H9 (cell line): ENCODE measurements around the gene NFIX. TPM values are rescaled to one million over a fixed set of nuclear protein-coding genes. Genes with fewer than 3 reads are reported as not detected.

Experiments used
- DNase-seq: peaks from one replicate; pipeline ENCODE4 v3.0.0-alpha.2; 2017
- H2AFZ ChIP-seq: one replicate; pipeline ENCODE4 v1.6.1; 2013; ENCODE audit warnings: mild to moderate bottlenecking, low read length, control low read depth, moderate library complexity
- H2AK5ac ChIP-seq: 2 replicates; pipeline ENCODE4 v1.6.1; 2013; ENCODE audit warnings: low read length, control low read depth, mixed read lengths; ENCODE audit not compliant: insufficient read length
- H2BK120ac ChIP-seq: one replicate; pipeline ENCODE4 v1.6.1; 2013; ENCODE audit warnings: low read depth, mild to moderate bottlenecking, low read length, control low read depth, inconsistent platforms; ENCODE audit not compliant: poor library complexity, severe bottlenecking
- H2BK12ac ChIP-seq: 2 replicates; pipeline ENCODE4 v1.6.1; 2013; ENCODE audit warnings: low read length, control low read depth, mixed read lengths, low read depth; ENCODE audit not compliant: insufficient read length
- H2BK15ac ChIP-seq: 2 replicates; pipeline ENCODE4 v1.6.1; 2013; ENCODE audit warnings: low read depth, low read length, control low read depth
- H2BK20ac ChIP-seq: one replicate; pipeline ENCODE4 v1.6.1; 2013; ENCODE audit warnings: low read depth, mild to moderate bottlenecking, low read length, control low read depth, inconsistent platforms; ENCODE audit not compliant: poor library complexity, severe bottlenecking
- H2BK5ac ChIP-seq: 2 replicates; pipeline ENCODE4 v1.6.1; 2013; ENCODE audit warnings: low read length, control low read depth, mixed read lengths; ENCODE audit not compliant: insufficient read length
- H3K14ac ChIP-seq: 2 replicates; pipeline ENCODE4 v1.6.1; 2013; ENCODE audit warnings: low read length, control low read depth; ENCODE audit not compliant: insufficient read depth
- H3K18ac ChIP-seq: 2 replicates; pipeline ENCODE4 v1.6.1; 2013; ENCODE audit warnings: low read depth, mild to moderate bottlenecking, mixed read lengths, low read length, control low read depth; ENCODE audit not compliant: insufficient read length
- H3K23ac ChIP-seq: 2 replicates; pipeline ENCODE4 v1.6.1; 2013; ENCODE audit warnings: low read length, control low read depth, mixed read lengths, low read depth; ENCODE audit not compliant: insufficient read length
- H3K23me2 ChIP-seq: 2 replicates; pipeline ENCODE4 v1.6.1; 2013; ENCODE audit warnings: low read depth, mild to moderate bottlenecking, mixed read lengths, low read length, control low read depth; ENCODE audit not compliant: insufficient read length, poor library complexity, severe bottlenecking
- H3K27ac ChIP-seq: 2 replicates; pipeline ENCODE4 v1.5.1; 2013; ENCODE audit warnings: low read length, control low read depth, mixed read lengths, low read depth; ENCODE audit not compliant: insufficient read length
- H3K27me3 ChIP-seq: 2 replicates; pipeline ENCODE4 v1.6.1; 2013; ENCODE audit warnings: low read length, control low read depth, inconsistent platforms; ENCODE audit not compliant: insufficient read depth
- H3K4ac ChIP-seq: 2 replicates; pipeline ENCODE4 v1.6.1; 2013; ENCODE audit warnings: low read depth, mild to moderate bottlenecking, control low read depth, inconsistent platforms, low read length, moderate library complexity
- H3K4me1 ChIP-seq: 2 replicates; pipeline ENCODE4 v1.6.1; 2013; ENCODE audit warnings: low read length, control low read depth, inconsistent platforms; ENCODE audit not compliant: insufficient read depth
- H3K4me2 ChIP-seq: 2 replicates; pipeline ENCODE4 v1.6.1; 2013; ENCODE audit warnings: low read length, control low read depth, mixed read lengths; ENCODE audit not compliant: insufficient read length, insufficient read depth
- H3K56ac ChIP-seq: 2 replicates; pipeline ENCODE4 v1.6.1; 2013; ENCODE audit warnings: low read depth, mild to moderate bottlenecking, mixed read lengths, low read length, control low read depth; ENCODE audit not compliant: insufficient read length
- H3K79me1 ChIP-seq: 2 replicates; pipeline ENCODE4 v1.6.1; 2013; ENCODE audit warnings: low read depth, mild to moderate bottlenecking, moderate library complexity, low read length, control low read depth, inconsistent platforms; ENCODE audit not compliant: insufficient read depth, poor library complexity, severe bottlenecking
- H3K79me2 ChIP-seq: 2 replicates; pipeline ENCODE4 v1.6.1; 2013; ENCODE audit warnings: low read length, control low read depth, inconsistent platforms; ENCODE audit not compliant: insufficient read depth
- H3K9ac ChIP-seq: 2 replicates; pipeline ENCODE4 v1.6.1; 2013; ENCODE audit warnings: low read length, control low read depth, mixed read lengths; ENCODE audit not compliant: insufficient read length; ENCODE audit errors: extremely low read depth
- H3K9me3 ChIP-seq: one replicate; pipeline ENCODE4 v1.6.1; 2013; ENCODE audit warnings: low read depth, low read length, inconsistent platforms; ENCODE audit not compliant: control insufficient read depth
- H3T11ph ChIP-seq: one replicate; pipeline ENCODE4 v1.6.1; 2013; ENCODE audit warnings: mild to moderate bottlenecking, low read length, control low read depth, inconsistent platforms
- H4K20me1 ChIP-seq: one replicate; pipeline ENCODE4 v1.6.1; 2013; ENCODE audit not compliant: control insufficient read depth, insufficient read length, insufficient read depth
- H4K5ac ChIP-seq: 2 replicates; pipeline ENCODE4 v1.6.1; 2013; ENCODE audit warnings: low read depth, mild to moderate bottlenecking, mixed read lengths, low read length, control low read depth; ENCODE audit not compliant: insufficient read length
- H4K8ac ChIP-seq: replicated peaks from 2 replicates; pipeline ENCODE4 v1.6.1; 2013; ENCODE audit warnings: low read length, control low read depth, mixed read lengths, low read depth; ENCODE audit not compliant: insufficient read length
- H4K91ac ChIP-seq: 2 replicates; pipeline ENCODE4 v1.6.1; 2013; ENCODE audit warnings: low read depth, mild to moderate bottlenecking, moderate library complexity, mixed read lengths, low read length, control low read depth; ENCODE audit not compliant: insufficient read length
- H3K27ac Mint-ChIP-seq, 3 experiments: 2 replicates in 2 of 3; 3 replicates in 1 of 3; pipeline ENCODE4 v1.8.0; 2020 to 2021; ENCODE audit warnings: mixed read lengths in 3 of 3, mild to moderate bottlenecking in 1 of 3, moderate library complexity in 1 of 3
- H3K27me3 Mint-ChIP-seq: 2 replicates; pipeline ENCODE4 v1.8.0; 2021; ENCODE audit warnings: low read depth, mild to moderate bottlenecking, moderate library complexity, mixed read lengths
- H3K36me3 Mint-ChIP-seq, 3 experiments: 2 replicates in 2 of 3; 3 replicates in 1 of 3; pipeline ENCODE4 v1.8.0; 2020 to 2021; ENCODE audit warnings: low read depth in 3 of 3, mixed read lengths in 3 of 3; ENCODE audit not compliant: insufficient read depth in 1 of 3
- H3K4me1 Mint-ChIP-seq, 2 experiments: 2 replicates each; pipeline ENCODE4 v1.8.0; 2020; ENCODE audit warnings: mixed read lengths in 2 of 2
- H3K4me3 Mint-ChIP-seq, 2 experiments: 2 replicates in 1 of 2; 3 replicates in 1 of 2; pipeline ENCODE4 v1.8.0; 2020 to 2021; ENCODE audit warnings: mild to moderate bottlenecking in 2 of 2, mixed read lengths in 2 of 2, moderate library complexity in 1 of 2
- H3K9me3 Mint-ChIP-seq, 2 experiments: 2 replicates in 1 of 2; 3 replicates in 1 of 2; pipeline ENCODE4 v1.8.0; 2020; ENCODE audit warnings: mild to moderate bottlenecking in 2 of 2, mixed read lengths in 2 of 2, moderate library complexity in 1 of 2
- WGBS: extraction: QIAGEN DNeasy Blood & Tissue Kit; methylation state at CpG from one replicate; pipeline ENCODE4 v1.1.7; 2013; ENCODE audit warnings: missing lambda C conversion rate, low lambda C conversion rate, mixed read lengths; ENCODE audit not compliant: insufficient read length; ENCODE audit errors: extremely low coverage; 5-methylcytosine and 5-hydroxymethylcytosine counted together
- total RNA-seq: library from RNA; stranded (reverse); gene quantifications from 2 replicates; pipeline ENCODE4 v1.2.1, GENCODE V29; 2021
- TF ChIP-seq, protein P1 (sequence below): fragments of 200-600 bp; sonication (generic); conservative IDR thresholded peaks from 3 replicates; pipeline ENCODE4 v1.8.0; 2021; ENCODE audit warnings: antibody characterized with exemption, mild to moderate bottlenecking

NFIX gene
- total RNA-seq, 1 experiment from 2014 or later, result 0.31 TPM

DNA sequence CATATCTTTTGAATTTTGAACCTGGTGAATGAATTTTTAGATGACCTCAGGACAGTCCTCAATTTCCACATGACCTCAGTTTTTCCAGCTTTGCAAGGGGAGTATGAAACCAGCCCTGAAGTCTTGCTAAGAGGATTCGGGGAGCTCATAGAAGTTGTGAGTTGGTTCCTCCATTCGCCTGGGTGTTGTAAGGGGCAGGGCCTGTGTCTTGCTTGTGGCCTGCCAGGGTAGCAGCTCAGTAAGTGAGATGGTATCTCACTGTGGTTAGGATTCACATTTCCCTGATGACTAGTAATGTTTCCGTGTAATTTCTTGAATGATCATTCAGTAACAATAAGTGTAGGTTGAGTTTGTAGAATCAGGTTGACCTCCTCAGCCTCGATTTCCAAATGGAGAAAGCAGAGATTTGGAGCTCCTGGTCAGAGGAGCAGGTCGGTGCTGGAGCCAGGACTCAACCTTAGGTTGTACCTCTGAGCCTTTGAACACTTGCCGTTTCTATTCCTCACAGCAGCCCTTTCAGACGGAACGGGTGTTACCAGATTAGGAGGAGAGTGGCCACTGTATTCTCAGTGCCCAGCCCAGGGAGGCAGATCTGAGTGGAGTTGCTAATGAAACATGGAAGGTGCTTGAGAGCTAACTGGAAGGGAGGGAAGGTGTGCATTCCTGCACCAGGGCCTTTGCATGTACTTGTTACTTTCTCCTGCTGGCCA lies 137.4 kb downstream of the NFIX start:
- Histone ChIP-seq H3K23ac (no peak overlapping the region), H4K91ac (no peak overlapping the region), H3T11ph (no peak overlapping the region), H3K9me3 (no peaks in the 10 kb centered on the region), H3K4me1 (no peaks in the 10 kb centered on the region), H3K23me2 (no peaks in the 10 kb centered on the region), H3K4me2 (no peak overlapping the region), H3K18ac (no peak overlapping the region), H2BK120ac (no peak overlapping the region), H2BK15ac (no peak overlapping the region), H3K27me3 (no peaks in the 10 kb centered on the region), H3K56ac (no peak overlapping the region), H4K8ac (no peak overlapping the region), H3K79me2 (peaks cover 32% of the 10 kb centered on the region; the same call in 1 of the 2 replicates), H3K4ac (no peak overlapping the region), H2AFZ (no peak overlapping the region), H3K9ac (no peak overlapping the region), H4K5ac (no peak overlapping the region), H2BK20ac (no peak overlapping the region), H3K14ac (no peak overlapping the region), H3K27ac (no peak overlapping the region), H2BK5ac (no peak overlapping the region), H2BK12ac (no peak overlapping the region), H3K79me1 (peaks cover 8% of the 10 kb centered on the region), H2AK5ac (no peak overlapping the region), H4K20me1 (no peaks in the 10 kb centered on the region)
- no CpG with 5 or more reads among the region's 8 CpGs for WGBS
- Mint-ChIP-seq H3K4me3 (no peak overlapping the region), H3K27ac (peak overlapping the region in 2 of 3 experiments; percentile 55 to 72; a peak in 5 of 7 replicates), H3K27me3 (no peaks in the 10 kb centered on the region), H3K9me3 (no peaks in the 10 kb centered on the region), H3K36me3 (peaks cover 17 to 55% (median 33%) of the 10 kb centered on the region in 3 experiments; a peak in 6 of 7 replicates), H3K4me1 (peaks cover 3 to 14% of the 10 kb centered on the region in 2 experiments; a peak in 2 of 4 replicates)
- peak; percentile 29 for DNase-seq
- TF ChIP-seq, protein P1, sequence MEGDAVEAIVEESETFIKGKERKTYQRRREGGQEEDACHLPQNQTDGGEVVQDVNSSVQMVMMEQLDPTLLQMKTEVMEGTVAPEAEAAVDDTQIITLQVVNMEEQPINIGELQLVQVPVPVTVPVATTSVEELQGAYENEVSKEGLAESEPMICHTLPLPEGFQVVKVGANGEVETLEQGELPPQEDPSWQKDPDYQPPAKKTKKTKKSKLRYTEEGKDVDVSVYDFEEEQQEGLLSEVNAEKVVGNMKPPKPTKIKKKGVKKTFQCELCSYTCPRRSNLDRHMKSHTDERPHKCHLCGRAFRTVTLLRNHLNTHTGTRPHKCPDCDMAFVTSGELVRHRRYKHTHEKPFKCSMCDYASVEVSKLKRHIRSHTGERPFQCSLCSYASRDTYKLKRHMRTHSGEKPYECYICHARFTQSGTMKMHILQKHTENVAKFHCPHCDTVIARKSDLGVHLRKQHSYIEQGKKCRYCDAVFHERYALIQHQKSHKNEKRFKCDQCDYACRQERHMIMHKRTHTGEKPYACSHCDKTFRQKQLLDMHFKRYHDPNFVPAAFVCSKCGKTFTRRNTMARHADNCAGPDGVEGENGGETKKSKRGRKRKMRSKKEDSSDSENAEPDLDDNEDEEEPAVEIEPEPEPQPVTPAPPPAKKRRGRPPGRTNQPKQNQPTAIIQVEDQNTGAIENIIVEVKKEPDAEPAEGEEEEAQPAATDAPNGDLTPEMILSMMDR, result no peak
